ENCODE results near the gene LRP8.

DNA sequence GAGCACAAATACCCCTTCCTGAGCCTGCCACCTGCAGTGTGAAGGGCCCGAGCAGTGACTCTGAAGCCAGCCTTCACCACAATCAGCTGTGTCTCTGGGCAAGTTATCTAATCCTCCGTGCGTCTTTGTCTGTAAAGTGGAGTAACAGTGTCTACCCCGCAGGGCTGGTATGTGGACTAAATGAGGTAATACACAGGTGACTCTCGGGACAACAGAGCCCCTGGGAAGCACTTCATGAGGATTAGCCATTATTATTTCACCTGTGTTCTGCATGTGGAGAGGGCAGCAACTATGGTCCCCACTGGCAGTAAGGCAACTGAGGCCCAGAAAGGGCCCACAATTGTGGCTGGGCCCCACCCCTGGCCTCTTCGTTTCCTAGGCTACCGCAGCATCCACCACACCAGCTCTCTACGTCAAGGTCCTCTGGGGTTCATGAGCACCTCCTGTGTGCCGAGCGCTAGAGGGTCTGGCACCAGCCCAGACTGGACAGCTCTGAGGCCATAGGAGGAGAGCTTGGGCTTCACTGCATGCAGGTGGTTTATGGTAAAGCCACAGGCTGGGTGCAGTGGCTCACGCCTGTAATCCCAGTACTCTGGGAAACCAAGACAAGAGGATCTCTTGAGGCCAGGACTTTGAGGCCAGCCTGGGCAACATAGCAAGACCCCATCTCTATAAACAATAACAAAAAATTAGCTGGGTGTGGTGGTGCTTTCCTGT lies 41.3 kb upstream of the LRP8 start:
- TF ChIP-seq CTCF (IDR thresholded peaks at IDR 0.05 in 8 of 11, conservative IDR thresholded peaks at IDR 0.05 in 3 of 11) (no peak), POLR2A (IDR thresholded peaks at IDR 0.05) (no peak), POLR2AphosphoS5 (IDR thresholded peaks at IDR 0.05) (no peak)

Measured in spleen (tissue), 7 donors.